Liver (tissue), 9 donors: ENCODE data around the gene DMAP1. TPM values are rescaled to one million over a fixed set of nuclear protein-coding genes. Genes with fewer than 3 reads are reported as not detected.

ENCODE experiments used
- DNase-seq: peaks from one replicate; pipeline ENCODE4 v3.0.0-alpha.2; 2017; ENCODE audit warnings: low spot score
- H3K27ac ChIP-seq, 2 donors: one replicate each; pipeline ENCODE4 v1.7.0; 2013; ENCODE audit warnings: inconsistent platforms in 2 of 2, low read length in 2 of 2, control low read depth in 1 of 2, low read depth in 1 of 2, mild to moderate bottlenecking in 1 of 2
- H3K27me3 ChIP-seq, 4 donors: one replicate each; pipeline versions ENCODE4 v1.6.1 to v1.7.0; 2013; ENCODE audit warnings: low read length in 3 of 4, inconsistent platforms in 1 of 4, mild to moderate bottlenecking in 1 of 4, moderate library complexity in 1 of 4; ENCODE audit not compliant: control insufficient read depth in 4 of 4, insufficient read depth in 4 of 4
- H3K36me3 ChIP-seq, 4 donors: one replicate each; pipeline versions ENCODE4 v1.6.1 to v1.7.0; 2013; ENCODE audit warnings: low read length in 3 of 4, mild to moderate bottlenecking in 3 of 4, low read depth in 1 of 4, moderate library complexity in 1 of 4; ENCODE audit not compliant: control insufficient read depth in 4 of 4, insufficient read depth in 3 of 4
- H3K4me1 ChIP-seq, 4 donors: one replicate each; pipeline versions ENCODE4 v1.6.1 to v1.7.0; 2013; ENCODE audit warnings: low read length in 3 of 4, mild to moderate bottlenecking in 3 of 4, moderate library complexity in 1 of 4; ENCODE audit not compliant: control insufficient read depth in 4 of 4, insufficient read depth in 4 of 4
- H3K4me3 ChIP-seq, 3 donors: one replicate each; pipeline versions ENCODE4 v1.6.1 to v1.7.0; 2013; ENCODE audit warnings: low read length in 3 of 3, control low read depth in 1 of 3, low read depth in 1 of 3, mild to moderate bottlenecking in 1 of 3
- H3K9ac ChIP-seq, 2 donors: one replicate each; pipeline ENCODE4 v1.7.0; 2013; ENCODE audit warnings: low read length in 2 of 2, mild to moderate bottlenecking in 2 of 2, moderate library complexity in 2 of 2, control low read depth in 1 of 2, low read depth in 1 of 2
- H3K9me3 ChIP-seq, 4 donors: one replicate each; pipeline versions ENCODE4 v1.6.1 to v1.7.0; 2013; ENCODE audit warnings: low read length in 3 of 4; ENCODE audit not compliant: control insufficient read depth in 4 of 4
- ATF3 ChIP-seq: IDR thresholded peaks from 2 replicates; pipeline ENCODE4 v1.6.1; 2016; ENCODE audit warnings: antibody characterized with exemption
- CTCF ChIP-seq: fragments of 150-350 bp; IDR thresholded peaks from 2 replicates; pipeline ENCODE4 v1.5.1; 2017; ENCODE audit warnings: improper control_type of control experiment, low read depth, low read length; ENCODE audit not compliant: missing input control
- EGR1 ChIP-seq, 2 donors: IDR thresholded peaks; 2 replicates each; pipeline ENCODE4 v1.6.1; 2016 to 2018; ENCODE audit warnings: antibody characterized with exemption in 2 of 2, low read depth in 2 of 2
- FOXA1 ChIP-seq: IDR thresholded peaks from 2 replicates; pipeline ENCODE4 v1.6.1; 2016; ENCODE audit warnings: antibody characterized with exemption
- FOXA2 ChIP-seq: IDR thresholded peaks from 2 replicates; pipeline ENCODE4 v1.6.1; 2016; ENCODE audit warnings: antibody characterized with exemption
- HNF4A ChIP-seq, 2 donors: conservative IDR thresholded peaks; 2 replicates each; pipeline ENCODE4 v1.6.1; 2016; ENCODE audit warnings: antibody characterized with exemption in 2 of 2, mild to moderate bottlenecking in 2 of 2
- HNF4G ChIP-seq: IDR thresholded peaks from 2 replicates; pipeline ENCODE4 v1.6.1; 2016; ENCODE audit warnings: antibody characterized with exemption
- MAX ChIP-seq: IDR thresholded peaks from 2 replicates; pipeline ENCODE4 v1.6.1; 2016; ENCODE audit warnings: antibody characterized with exemption
- NR2F2 ChIP-seq: IDR thresholded peaks from 2 replicates; pipeline ENCODE4 v1.6.1; 2016; ENCODE audit warnings: antibody characterized with exemption
- RAD21 ChIP-seq, 2 donors: IDR thresholded peaks; 2 replicates each; pipeline ENCODE4 v1.6.1; 2016; ENCODE audit warnings: antibody characterized with exemption in 2 of 2, mild to moderate bottlenecking in 2 of 2
- REST ChIP-seq: IDR thresholded peaks from 2 replicates; pipeline ENCODE4 v1.6.1; 2016; ENCODE audit warnings: antibody characterized with exemption, mild to moderate bottlenecking
- SP1 ChIP-seq: IDR thresholded peaks from 2 replicates; pipeline ENCODE4 v1.6.1; 2018; ENCODE audit warnings: antibody characterized with exemption, mild to moderate bottlenecking
- TAF1 ChIP-seq: conservative IDR thresholded peaks from 2 replicates; pipeline ENCODE4 v1.6.1; 2016; ENCODE audit warnings: antibody characterized with exemption, mild to moderate bottlenecking
- YY1 ChIP-seq: IDR thresholded peaks from 2 replicates; pipeline ENCODE4 v1.6.1; 2016; ENCODE audit warnings: antibody characterized with exemption, mild to moderate bottlenecking
- ZBTB33 ChIP-seq: IDR thresholded peaks from 2 replicates; pipeline ENCODE4 v1.6.1; 2016; ENCODE audit warnings: antibody characterized with exemption
- WGBS: extraction: QIAGEN DNeasy Blood & Tissue Kit; methylation state at CpG from one replicate; pipeline ENCODE4 v1.1.7; 2013; 5-methylcytosine and 5-hydroxymethylcytosine counted together
- polyA plus RNA-seq, 2 donors: library from polyadenylated mRNA; stranded (reverse) in 1 of 2; unstranded in 1 of 2; fragments of 200-250 nt in 1 of 2; fragments of >200 nt in 1 of 2; fragmentation: Nextera tagmentation in 1 of 2; extraction: Ambion mirVana in 1 of 2; gene quantifications; one replicate each; pipeline versions ENCODE4 v1.2.1 to v1.2.3, GENCODE V29; 2013 to 2015
- total RNA-seq, 2 donors: library from RNA; depleted of rRNA; stranded (reverse); fragments of >200 nt; gene quantifications; one replicate each; pipeline ENCODE4 v1.2.3, GENCODE V29; 2014
- donor health status: healthy.
- donor health status: healthy.
- donor health status: healthy.
- donor health status: healthy.
- donor health status: healthy.

DMAP1 gene
- total and polyA plus RNA-seq, 4 donors: 15.3 to 24.8 (median 18.3) TPM

- no peak for DNase-seq
- TF ChIP-seq SP1 (no peak), RAD21 (IDR thresholded peaks at IDR 0.05) (no peak), CTCF (no peak), TAF1 (no peak), HNF4A (conservative IDR thresholded peaks at IDR 0.05) (no peak), EGR1 (IDR thresholded peaks at IDR 0.05; ENCODE audit: low read depth in 2 of 2) (no peak), MAX (no peak), ZBTB33 (no peak), FOXA2 (no peak), REST (no peak), NR2F2 (no peak), FOXA1 (no peak), HNF4G (no peak), YY1 (no peak), ATF3 (no peak)
- H3K36me3 ChIP-seq: no peaks in the 10 kb centered on the region
- no peak overlapping the region for H3K9ac ChIP-seq
- H3K27me3 ChIP-seq: no peaks in the 10 kb centered on the region
- H3K9me3 ChIP-seq: no peaks in the 10 kb centered on the region
- no peak overlapping the region for H3K4me3 ChIP-seq
- WGBS: 96% methylated on average over 11 of the region's 11 CpGs
- H3K4me1 ChIP-seq: no peaks in the 10 kb centered on the region
- H3K27ac ChIP-seq: no peak overlapping the region
Observed at GRCh38 chr1:44264451-44264771, 51.1 kb downstream of the DMAP1 start.

- TF ChIP-seq EGR1 (IDR thresholded peaks at IDR 0.05; ENCODE audit: low read depth in 2 of 2) (no peak), ATF3 (no peak), NR2F2 (no peak)
- 92% methylated on average over 1 of the region's 1 CpG for WGBS
- H3K4me1 ChIP-seq: no peaks in the 10 kb centered on the region
Observed at GRCh38 chr1:44265656-44266358, 52.5 kb downstream of the DMAP1 start.

More at GRCh38 chr1:44265656-44266358, 52.5 kb downstream of the DMAP1 start:
- Histone ChIP-seq H3K9me3 (no peaks in the 10 kb centered on the region), H3K36me3 (no peaks in the 10 kb centered on the region), H3K4me3 (no peak overlapping the region), H3K9ac (no peak overlapping the region), H3K27me3 (no peaks in the 10 kb centered on the region), H3K27ac (no peak overlapping the region)
- DNase-seq: no peak
